ENCODE measurements around the gene VAT1.
A peak's percentile ranks its signal among the peaks of the same experiment; 100 is the strongest.
"Not testable (repeated sequence)": the region's sequence is repeated elsewhere in the genome, so short reads cannot be mapped to it uniquely, and the experiment has no call there.

VAT1 gene

GRCh38 chr17:43003542-43004172 is 18.5 kb downstream of the VAT1 start:
- DNase-seq: peak; percentile 3

GRCh38 chr17:43000894-43001293 is 21.3 kb downstream of the VAT1 start:
- DNase-seq: not testable (repeated sequence)

GRCh38 chr17:42999003-42999525 is 23.1 kb downstream of the VAT1 start:
- DNase-seq: no peak

DNA sequence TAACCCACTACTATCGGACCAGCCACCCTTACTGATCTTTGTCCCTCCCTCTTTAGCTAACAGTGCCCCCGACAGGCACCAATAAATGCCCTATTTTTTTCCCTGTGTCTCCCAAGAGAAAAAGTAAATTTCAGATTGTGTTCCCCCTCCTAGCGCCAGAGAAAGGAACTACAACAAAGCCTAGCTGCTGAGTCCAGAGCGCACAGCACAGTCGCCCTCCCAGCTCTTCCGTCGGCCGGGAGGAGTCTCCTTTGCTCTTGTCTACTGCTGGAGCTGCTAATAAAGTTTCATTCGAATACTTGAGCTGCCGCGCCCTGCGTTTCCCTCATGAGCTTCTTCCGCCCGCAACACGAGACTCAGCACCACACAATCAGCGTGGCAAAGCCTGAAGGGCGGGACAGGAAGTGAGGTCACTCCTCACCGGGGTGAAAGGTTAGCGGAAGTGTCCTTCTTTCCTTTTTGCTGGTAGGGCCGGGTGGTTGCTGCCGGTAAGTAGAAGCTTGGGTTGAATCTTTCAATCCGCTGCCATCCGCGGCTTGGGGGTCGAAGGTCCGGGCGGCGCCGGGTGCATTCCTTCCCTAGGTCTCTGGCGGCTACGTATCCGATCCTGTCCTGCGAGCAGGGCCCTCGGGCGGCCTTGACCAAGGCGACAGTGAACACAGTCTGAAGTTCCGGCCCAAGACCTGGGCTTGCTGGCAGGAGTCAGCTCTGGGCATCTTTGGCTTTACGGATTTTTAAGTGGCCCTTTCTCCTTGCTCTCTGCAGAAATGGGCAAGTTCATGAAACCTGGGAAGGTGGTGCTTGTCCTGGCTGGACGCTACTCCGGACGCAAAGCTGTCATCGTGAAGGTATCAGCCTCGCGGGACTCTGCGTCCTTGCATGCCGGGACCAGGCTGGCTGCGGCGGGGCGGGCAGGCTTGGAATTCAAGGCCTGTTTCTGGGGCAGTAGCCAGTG is 23.9 kb downstream of the VAT1 start, which contains the start of gene RPL27:
RPL27 (plus strand) TSS at position 436 of the 955 bp plus-strand sequence; CDS start at position 768, 332 bp downstream.
- DNase-seq: peak; percentile 100

DNA sequence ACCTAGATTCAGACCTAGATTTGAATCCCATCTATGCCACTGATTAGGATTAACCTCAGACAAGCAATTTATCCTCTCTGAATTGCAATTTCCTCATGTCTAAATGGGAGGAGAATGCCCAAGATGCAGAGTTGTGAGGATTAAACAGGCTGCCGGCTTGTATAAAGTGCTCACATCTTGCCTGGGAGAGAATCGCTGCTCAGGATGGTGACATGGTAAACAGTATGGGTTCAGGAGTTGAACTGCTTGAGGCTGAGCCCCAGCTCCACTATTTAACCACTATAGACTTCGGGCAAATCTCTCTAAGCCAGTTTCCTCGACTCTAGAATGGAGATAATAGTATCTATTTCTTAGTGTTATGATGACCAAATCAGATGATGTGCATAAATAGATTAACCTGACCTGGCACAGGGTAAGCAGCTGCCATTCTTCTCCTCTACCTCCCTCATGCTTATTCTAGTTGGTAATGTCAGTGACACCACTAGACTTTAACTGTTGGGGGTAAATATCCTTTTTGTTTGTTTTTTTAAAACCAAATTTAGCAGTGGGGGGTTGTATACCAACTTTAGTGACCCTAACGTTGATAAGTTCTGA is 24.7 kb downstream of the VAT1 start:
- DNase-seq: no peak

GRCh38 chr17:42993913-42994312 is 28.3 kb downstream of the VAT1 start:
- DNase-seq: not testable (repeated sequence)

- no peak for DNase-seq
These were observed 29.3 kb downstream of the VAT1 start for GRCh38 chr17:42992872-42993271.

DNA sequence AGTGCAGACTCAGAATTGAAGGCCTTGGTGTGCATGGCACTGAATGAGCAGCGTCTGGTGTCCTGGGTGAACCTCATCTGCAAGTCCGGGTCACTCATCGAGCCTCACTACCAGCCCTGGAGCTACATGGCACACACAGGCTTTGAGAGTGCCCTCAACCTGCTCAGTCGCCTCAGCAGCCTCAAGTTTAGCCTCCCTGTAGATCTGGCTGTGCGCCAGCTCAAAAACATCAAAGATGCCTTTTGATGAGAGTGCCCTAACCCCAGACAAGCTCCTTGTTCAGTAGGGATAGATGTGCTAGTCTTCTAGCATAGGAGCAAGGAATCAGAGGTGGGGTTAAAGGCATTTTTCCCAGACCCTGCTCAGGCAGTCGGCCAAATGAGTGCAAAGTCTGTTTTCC is 30.7 kb downstream of the VAT1 start:
- no peak for DNase-seq

DNA sequence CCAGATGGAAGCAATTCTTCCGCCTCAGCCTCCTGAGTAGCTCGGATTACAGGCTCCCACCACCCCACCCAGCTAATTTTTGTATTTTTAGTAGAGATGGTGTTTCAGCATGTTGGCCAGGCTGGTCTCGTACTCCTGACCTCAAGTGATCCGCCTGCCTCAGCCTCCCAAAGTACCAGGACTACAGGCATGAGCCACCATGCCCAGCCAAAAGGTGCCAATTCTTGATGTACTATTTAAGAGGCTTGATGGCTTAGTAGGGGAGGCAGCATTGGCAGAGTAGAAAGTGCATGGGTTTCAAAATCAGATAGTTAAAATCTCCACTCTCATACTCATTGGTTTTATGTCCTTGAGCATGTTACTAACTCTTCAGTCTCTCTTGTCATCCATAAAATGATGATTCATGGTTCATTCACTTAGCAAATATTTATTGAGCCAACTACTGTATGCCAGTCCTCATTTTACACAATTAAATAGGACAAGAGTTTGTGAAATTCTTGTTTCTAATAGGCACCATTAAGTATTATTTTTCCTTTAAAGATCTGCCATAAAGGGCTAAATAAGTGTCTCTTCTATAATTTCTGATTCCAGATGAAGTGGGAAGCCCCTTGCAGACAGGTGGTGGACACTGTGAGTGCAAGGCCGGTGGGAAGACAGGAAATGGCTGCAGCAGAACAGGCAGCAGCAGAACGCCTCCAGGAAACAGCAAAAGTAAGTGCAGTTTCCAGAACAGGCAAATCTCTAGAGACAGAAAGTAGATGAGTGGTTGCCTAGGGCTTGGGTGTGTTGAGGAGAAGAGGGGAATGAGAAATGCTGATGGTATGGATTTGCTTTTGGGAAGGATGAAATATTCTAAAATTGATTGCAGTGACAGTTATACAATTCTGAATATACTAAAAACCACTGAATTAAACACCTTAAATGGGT is 32.2 kb downstream of the VAT1 start:
- no peak for DNase-seq

DNA sequence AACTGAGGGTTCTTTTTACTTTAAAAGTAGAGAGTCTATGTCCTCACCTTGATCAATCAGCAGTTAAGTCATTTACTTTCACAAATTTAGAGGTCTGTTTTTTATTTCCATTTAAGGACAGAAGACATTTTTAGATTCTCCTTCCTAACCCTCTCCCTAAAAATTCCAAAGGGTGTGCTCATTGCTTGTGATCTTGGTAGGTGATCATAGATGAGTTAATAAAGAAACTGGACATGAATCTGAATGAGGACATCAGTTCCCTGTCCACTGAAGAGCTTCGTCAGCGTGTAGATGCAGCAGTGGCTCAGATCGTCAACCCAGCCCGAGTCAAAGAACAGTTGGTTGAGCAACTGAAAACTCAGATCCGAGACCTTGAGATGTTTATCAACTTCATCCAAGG is 33.0 kb downstream of the VAT1 start:
- DNase-seq: no peak

GRCh38 chr17:42985225-42985624 is 37.0 kb downstream of the VAT1 start:
- no peak for DNase-seq

GRCh38 chr17:42982266-42982665 is 39.9 kb downstream of the VAT1 start:
- DNase-seq: no peak

GRCh38 chr17:42980766-42981397 is 41.3 kb downstream of the VAT1 start:
- peak; percentile 62 for DNase-seq

- DNase-seq: peak; percentile 82
These were observed 41.9 kb downstream of the VAT1 start, which contains the start of gene RUNDC1 for GRCh38 chr17:42980274-42980765. Gene RUNDC1 (plus strand): TSS chr17:42980565. CDS start chr17:42980577, 12 bp downstream.

GRCh38 chr17:42979511-42980273 is 42.5 kb downstream of the VAT1 start, which contains the start of gene PTGES3L:
Gene PTGES3L (minus strand): TSS chr17:42980080. CDS start chr17:42980053, 27 bp downstream.
- DNase-seq: peak; percentile 81

DNA sequence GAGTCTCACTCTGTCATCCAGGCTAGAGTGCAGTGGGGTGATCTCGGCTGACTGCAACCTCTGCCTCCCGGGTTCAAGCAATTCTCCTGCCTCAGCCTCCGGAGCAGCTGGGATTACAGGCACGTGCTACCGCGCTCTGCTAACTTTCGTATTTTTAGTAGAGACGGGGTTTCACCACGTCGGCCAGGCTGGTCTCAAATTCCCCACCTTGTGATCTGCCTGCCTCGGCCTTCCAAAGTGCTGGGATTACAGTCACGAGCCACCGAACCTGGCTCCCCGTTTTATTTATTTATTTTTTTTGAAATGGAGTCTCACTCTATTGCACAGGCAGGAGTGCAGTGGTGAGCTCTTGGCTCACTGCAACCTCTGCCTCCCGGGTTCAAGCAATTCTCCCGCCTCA is 46.5 kb downstream of the VAT1 start:
- not testable (repeated sequence) for DNase-seq

DNA sequence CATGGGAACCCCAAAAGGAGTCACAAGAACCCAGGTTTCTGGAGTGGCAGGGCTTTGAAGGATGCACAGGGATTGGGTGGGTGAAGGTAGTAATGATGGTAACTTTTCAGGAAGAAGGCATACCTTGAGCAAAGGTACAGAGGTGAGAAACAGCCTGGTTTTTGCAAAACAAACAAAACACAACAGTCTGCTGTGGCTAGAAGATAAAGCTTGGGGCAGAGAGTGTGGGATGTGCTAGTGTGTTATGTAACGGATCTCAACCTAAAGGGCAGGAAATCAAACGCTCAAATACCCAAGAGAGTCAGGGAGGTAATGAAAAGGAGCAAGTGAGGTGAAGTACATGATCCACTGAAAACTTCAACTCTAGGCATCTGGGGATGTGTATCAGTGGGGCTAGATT is 46.9 kb downstream of the VAT1 start:
- DNase-seq: no peak

DNA sequence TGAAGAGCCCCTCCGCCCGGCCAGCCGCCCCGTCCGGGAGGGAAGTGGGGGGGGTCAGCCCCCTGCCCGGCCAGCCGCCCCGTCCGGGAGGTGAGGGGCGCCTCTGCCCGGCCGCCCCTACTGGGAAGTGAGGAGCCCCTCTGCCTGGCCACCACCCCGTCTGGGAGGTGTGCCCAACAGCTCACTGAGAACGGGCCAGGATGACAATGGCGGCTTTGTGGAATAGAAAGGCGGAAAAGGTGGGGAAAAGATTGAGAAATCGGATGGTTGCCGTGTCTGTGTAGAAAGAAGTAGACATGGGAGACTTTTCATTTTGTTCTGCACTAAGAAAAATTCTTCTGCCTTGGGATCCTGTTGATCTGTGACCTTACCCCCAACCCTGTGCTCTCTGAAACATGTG is 48.9 kb downstream of the VAT1 start:
- not testable (repeated sequence) for DNase-seq

GRCh38 chr17:42971589-42971988 is 50.6 kb downstream of the VAT1 start:
- no peak for DNase-seq

GRCh38 chr17:42969001-42969581 is 53.1 kb downstream of the VAT1 start:
- no peak for DNase-seq

Data from NCI-H2171 treated with DMSO at 0.1 percent for 48 hours (cell line).